RCC 7860 (cell line): ENCODE results near the gene RFC5.
A peak's percentile ranks its signal among the peaks of the same experiment; 100 is the strongest.

ENCODE experiments used
- DNase-seq: peaks from one replicate; pipeline ENCODE4 v3.0.0-alpha.2; 2015; ENCODE audit warnings: low spot score
- FAIRE-seq: peaks from 2 replicates; lab custom pipeline; 2012; peaks lifted over from hg19 to GRCh38; lab: Jason Lieb, UNC

The RFC5 gene

DNA sequence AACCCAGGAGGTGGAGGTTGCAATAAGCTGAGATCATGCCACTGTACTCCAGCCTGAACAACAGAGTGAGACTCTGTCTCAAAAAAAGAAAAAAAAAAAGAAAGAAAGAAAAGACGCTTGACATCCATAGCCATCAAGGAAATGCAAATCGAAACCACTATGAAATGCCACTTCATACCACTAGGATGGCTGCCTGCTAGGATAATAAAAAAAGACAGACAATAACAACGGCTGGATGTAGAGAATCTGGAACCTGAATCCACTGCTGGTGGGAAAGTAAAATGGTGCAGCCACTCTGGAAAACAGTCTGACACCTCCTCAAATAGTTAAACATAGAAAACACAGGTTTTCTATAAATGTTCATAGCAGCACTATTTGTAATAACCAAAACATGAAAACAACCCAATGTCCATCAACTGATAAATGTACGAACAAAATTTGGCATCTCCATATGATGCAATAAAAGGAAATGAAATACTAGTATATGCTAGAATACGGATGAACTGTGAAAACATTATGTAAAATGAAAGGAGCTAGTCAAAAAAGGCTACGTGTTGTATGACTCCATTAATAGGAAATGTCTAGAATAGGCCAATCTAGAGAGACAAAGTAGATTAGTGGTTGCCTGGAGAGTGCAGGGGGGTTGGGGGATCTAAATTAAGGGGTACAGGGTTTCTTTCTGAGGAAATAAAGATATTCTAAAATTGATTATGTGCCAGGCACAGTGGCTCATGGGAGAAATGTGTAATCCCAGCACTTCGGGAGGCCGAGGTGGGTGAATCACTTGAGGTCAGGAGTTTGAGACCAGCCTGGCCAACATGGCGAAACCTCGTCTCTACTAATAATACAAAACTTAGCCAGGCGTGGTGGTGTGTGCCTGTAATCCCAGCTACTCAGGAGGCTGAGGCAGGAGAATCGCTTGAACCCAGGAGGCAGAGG is 34.7 kb downstream of the RFC5 start:
- DNase-seq (no peak), FAIRE-seq (no peak)

DNA sequence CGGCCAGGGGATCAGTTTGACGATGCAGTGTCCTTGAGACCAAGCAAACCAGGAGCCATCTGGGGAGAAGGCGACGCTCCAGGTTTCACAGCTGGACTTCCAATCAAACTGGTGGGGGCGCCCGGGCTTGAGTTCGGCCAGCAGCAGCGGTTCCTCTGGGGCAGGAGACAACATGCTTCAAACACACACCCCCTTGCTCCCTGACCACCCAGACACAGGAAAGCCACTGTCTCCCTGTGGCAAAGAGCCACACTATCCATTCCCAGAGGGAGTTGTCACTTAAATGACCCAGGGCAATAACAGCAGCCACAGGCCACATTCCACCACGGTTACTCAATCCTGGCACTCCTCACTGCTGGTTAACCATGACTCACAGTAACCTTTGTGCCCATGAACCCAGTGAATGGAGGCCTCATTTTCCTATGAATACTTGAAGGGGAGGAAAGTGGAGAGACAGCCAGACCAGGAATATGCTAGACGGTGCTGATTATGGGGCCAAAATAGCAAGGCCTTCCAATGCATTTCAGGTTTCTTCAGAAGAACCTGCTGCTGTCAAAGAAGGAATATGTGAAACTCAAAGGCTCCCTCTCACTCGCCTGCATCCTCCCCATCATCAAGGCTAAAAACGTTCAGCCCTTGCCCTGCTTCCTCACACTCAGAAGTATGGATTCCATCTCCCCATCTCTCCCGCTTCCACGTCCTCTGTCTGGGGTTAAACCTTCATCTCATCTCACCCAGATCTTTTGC is 36.0 kb downstream of the RFC5 start:
- DNase-seq = peak; percentile 97
- peak; percentile 95 for FAIRE-seq

DNA sequence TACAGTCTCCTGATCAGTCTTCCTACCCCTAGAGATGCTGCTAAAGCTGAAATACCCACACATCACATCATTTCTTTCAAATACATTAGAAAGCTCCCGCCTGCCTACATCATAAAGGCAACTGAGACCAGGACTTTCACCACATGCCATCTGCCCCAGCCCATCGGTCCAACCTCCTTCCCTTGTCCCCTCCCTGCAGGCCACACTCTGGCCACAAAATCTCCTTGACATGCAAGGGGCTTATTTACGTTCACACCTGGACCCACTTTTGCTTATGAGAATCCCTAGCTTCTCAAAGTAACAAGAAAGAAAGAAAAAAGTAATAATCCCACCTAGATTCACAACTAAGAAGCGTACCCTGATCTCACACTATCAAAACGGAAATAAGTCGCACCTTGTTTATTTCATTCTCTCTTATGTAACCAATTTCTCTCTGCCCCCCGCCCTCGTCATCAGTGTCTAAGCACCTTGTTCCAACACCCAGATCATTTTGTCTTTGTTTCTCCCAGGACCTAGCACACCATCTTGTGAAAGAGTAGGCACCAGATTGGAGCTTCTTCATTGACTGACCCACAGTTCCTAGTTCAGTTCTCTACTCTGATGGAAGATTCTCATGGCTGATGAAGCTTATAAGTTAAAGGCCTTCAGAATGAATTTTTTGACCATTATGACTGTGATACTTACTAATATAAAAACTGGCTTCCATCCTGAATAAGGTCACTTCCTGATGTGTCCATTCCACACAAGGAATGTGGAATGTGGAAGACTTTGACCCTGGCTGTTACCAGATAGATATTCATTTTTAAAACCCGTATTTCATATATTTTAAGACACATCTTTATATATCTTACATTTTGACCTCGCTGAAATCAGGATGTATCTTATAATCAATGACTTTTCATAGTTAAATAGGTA is 36.8 kb downstream of the RFC5 start:
- FAIRE-seq (no peak), DNase-seq (peak; percentile 46)

DNA sequence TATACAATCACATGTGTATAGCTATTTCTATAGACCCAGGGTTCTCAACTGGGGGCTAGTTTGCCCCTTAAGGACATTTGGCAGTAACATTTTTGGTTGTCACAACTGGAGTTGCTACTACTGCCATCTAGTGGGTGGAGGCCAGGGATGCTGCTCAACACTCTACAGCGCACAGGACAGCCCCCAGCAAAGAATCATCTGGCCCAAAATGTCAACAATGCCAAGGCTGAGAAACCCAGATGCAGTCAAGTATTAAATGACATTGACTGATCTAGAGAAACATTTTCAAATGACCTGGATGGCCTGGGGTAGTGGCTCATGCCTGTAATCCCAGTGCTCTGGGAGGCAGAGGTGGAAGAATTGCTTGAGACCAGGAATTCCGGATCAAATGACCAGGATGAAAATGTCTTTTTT is 38.6 kb downstream of the RFC5 start:
- FAIRE-seq = peak; percentile 88
- DNase-seq = peak; percentile 88

DNA sequence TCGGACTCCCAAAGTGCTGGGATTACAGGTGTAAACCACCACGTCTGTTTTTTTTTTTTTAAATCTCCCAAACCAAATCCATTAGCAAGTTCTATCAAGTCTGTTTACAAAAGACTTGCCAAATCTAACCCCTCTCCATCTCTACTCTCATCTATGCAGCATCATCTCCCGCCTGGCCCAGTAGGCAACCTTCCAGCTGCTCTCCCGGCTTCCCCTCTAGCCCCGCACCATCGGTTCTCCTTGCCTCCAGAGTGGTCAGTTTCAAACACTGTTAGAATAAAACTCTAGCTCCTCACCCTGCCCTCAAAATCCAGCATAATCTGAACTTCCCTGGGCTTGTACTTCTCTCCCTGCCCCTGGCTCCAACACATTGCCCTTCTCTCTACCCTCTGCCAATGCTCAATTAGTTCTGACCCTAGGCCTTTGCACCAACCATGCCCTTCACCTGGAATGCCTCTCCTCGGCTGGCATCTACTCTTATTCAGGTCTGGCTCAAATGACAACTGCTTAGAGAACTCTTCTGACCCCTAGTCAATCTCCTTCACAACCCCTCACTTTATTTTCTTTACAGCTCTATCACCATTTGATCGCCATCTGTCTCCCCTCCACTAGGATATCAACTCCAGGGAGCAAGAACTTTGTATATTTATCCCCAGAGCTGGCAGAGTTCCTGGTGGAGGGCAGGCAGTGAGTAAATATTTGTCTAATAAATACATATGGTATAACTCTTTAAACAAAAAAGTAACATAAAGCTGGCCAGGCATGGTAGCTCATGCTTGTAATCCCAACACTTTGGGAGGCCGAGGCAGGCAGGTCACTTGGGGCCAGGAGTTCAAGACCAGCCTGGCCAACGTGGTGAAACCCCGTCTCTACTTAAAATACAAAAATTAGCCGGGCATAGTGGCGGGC is 39.6 kb downstream of the RFC5 start:
- FAIRE-seq = no peak
- no peak for DNase-seq

DNA sequence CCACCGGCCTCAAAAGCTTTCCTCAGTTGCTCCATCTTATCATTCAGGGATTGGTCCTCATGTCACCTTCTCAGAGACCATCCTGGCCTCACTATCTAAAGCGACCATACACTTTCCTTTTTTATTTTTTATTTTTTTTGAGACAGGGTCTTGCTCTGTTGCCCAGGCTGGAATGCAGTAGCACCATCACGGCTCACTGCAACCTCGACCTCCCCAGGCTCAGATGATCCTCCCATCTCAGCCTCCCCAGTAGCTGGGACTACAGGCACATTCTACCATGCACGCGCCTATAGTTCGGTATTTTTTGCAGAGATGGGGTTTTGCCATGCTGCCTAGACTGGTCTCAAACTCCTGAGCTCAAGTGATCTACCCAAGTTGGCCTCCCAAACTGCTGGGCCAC is 41.7 kb downstream of the RFC5 start:
- no peak for FAIRE-seq
- no peak for DNase-seq

DNA sequence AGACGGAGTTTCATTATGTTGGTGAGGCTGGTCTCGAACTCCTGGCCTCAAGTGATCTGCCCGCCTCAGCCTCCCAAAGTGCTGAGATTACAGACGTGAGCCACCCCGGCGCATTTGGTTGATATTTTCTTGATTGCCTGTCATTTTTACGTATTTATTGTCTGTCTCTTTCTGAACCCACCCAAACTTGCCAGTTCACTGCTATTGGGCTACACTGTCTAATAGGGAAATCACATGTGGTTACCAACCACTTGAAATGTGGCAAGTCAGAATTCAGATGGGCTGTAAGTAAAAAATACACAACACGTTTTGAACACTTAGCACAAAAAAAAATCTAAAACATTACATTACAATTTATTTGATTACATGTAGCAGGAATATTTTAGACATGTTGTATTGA is 42.4 kb downstream of the RFC5 start:
- no peak for DNase-seq
- FAIRE-seq = no peak

DNA sequence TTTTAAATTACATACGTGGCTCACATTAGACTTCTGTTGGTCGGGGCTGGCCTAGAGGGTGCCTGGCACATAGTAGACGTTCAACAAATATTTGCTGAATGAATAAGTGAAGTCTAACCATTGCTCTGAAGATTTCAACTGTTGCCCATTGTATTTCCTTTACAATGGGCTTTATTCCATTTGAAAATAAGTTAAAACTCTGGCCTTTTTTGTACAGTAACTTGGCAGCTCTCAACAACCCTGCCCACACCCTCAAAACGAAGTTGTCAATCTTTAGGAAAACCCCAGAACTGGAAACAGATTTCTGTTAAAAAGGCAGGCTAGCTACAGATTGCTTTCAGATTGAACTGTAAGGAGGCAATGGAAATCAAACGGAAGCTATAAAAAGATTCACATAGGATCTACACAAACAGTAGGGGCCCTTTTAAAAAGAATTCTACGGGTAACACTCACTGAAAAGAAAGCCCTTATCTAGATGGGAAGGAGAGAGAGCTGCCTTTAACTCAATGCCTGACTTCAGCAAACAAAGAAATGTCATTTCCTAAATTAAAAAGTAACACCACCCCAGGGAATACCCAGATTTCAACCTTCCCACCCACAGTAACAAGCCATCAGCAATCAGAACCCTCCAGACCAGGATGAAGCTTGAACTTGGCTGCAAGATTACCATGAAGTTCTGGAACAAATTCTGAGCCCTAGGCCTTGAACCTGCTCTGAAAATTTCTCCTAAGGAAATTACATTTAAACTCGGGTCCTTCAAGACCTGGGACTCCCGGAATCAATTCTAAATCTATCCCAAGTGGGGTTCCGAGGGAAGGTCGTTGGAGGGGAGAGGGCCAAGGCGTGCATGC is 43.1 kb downstream of the RFC5 start:
- peak; percentile 5 for FAIRE-seq
- no peak for DNase-seq

DNA sequence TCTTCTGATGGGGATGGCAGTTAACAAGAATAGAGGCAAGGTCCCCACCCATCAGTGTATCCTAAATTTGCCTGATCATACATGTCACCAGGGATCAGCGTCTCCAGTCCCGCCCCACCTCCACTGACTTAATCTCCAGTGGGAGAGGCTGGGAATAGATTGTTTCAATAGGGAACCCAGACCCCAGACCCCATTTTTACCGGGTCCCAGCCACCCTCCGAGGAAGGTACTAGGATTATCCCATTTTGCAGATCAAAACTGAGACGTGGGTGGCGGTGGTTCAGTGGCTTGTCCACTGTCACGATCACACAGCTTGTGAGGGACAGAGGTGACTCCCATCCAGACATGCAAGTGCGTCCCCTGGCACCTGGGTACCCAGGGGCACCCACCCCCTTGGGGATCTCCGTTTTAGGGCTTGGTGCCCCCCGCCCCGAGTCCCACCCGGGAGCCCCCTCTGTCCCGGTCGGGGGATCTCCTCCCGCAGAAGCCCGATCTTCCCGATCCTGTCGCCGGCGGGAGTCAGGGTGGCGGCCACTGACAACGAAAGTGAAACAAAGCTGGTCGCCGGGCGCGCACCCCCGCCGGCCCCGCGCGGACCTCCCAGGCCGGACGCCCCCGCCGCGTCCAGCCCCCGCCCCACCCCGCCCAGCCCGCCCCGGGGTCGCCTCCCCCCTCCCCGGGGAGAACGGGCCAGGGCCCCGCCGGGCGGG is 44.0 kb downstream of the RFC5 start:
- no peak for DNase-seq
- no peak for FAIRE-seq

DNA sequence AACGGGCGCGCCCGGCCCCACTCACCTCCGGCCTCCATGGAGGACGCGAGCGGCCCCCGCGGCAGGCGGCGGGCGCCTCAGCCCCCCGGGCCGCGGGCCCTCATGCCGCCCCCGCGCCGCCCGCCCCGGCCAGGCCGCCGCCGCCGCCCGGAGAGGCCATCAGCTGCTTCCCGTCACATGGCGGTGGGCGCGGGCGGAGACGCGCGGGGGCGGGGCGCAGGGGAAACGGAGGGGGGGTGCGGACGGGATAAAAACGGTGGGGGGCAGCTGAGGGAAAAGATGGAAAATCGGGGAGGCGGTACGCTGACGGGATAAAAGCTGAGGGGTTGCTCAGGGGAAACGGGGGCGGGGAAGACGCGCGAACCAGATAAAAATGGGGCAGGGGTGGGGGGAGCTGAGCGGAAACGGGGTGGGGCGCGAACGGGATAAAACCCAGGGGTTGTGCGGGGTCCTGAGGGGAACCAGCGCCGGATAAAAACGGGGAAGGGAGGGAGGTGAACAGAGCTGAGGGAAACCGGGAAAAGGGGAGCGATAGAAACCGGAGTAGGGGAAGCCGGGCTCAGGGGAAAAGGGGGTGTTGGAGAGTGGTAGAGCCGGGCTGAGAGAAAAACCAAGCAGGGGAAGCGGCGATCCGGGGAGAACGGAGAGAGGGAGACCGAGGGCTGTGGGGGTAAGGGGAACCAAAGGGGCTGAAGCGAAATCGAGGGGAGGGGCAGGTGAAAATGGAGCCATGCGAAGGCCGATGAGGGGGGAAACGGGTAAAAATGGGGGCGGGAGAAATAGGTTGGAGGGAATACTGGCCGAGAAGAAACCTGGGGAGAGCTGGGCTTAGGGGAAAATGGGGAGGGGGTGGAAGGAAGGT is 44.7 kb downstream of the RFC5 start, which contains the start of gene WSB2:
TSS of gene WSB2 (minus strand) at position 169 of the 862 bp plus-strand sequence. CDS start at position 38, 131 bp downstream.
- no peak for FAIRE-seq
- DNase-seq = no peak

DNA sequence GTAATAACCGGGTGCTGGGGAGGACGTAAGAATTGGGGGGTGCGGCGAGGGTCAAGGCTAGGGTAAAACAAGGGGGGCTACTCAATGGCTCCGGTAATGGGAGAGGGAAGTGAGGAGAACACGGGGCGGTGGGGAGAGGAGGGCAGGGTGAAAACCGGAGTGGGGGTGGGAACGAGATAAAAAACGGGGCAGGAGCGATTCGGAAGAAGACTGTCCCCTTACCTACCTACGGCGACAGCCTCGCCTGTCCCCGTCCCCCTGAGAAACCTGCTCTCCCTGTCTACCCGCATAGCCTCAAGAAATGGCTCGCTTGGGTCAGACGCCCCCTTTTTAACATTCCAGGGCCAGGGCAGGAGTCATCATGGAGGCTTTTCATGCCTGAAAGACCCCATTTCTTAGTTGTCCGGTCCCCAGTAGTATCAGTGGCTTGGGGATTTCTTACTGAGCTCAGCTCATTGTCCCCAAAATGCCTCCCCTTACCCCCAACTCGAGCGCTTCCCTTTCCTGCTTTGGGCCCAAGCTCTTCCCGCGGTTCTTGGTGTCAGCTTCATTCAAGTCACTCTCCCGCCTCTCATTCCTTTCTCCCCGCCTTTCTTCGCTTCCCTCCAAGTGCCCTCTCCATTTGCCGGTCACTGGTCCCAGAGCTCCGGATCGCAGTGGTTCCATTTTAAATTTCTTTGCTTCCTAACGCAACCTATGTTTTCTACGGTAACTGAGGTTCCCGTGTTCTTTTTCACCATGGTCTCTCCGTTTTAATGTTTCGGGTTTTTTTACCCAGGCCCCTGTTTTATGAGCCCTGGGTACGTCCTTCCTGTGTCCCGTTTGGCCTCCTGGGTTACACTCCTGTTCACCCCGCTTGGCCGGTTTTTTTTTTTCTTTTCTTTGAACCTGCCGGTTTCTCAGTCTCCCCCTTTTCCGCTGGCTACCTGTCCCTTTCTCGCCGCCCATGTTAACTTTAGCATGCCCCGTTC is 45.7 kb downstream of the RFC5 start:
- no peak for FAIRE-seq
- no peak for DNase-seq

DNA sequence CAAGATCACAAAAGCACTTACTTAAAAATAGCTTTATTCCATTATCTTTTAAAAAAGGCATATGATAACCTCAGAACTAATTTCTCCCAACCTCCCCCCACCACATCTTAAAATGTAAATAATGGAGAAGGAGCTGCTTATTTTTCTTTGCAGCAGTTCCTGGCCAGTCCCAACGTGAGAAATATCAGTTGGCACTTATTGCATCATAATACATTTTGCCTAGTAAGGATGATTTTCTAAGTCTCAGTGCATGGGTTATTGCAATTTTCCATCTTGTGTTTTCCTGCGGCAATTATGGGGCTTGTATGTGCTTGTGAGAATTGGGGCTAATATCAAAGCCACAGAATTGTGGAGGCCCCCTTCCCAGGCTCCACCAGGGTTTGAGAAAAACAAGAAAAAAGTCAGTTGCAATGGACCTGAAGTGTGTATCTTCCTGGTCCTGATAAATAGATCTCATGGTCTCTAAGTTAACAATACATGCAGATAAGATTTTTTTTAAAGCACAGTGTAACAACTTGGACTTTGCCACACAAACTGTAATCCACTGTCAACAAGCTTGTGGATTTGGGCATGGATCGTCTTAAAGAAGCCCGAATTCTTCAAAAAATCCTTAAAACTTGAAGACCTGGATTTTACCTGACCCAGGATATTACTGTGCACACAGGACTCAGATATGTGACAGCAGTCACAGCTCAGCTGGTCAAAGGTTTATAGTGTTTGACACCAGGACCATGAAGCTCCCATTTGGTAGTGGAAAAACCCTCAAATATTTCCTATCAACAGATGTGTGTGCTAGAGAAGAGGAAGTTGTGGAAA is 47.3 kb downstream of the RFC5 start:
- DNase-seq (no peak), FAIRE-seq (no peak)

DNA sequence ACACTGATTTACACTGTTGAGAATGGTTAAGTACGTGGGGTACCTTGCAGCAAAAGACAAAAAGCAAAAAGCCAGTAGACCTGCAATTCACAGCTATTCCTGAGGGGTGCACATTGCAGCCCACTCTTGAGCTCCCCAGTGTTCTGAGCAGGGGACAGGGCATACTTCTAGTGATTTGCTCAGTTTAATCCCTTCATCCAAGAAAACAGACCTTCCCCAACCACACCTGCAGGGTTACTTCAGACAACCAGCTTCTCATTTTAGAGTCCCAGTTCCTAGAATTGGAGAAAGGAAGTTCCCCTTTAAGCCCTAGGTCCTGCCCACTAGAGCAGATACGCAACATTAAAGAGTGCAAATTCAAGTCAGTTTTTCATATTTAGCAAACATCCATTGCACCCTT is 48.1 kb downstream of the RFC5 start:
- no peak for FAIRE-seq
- no peak for DNase-seq

DNA sequence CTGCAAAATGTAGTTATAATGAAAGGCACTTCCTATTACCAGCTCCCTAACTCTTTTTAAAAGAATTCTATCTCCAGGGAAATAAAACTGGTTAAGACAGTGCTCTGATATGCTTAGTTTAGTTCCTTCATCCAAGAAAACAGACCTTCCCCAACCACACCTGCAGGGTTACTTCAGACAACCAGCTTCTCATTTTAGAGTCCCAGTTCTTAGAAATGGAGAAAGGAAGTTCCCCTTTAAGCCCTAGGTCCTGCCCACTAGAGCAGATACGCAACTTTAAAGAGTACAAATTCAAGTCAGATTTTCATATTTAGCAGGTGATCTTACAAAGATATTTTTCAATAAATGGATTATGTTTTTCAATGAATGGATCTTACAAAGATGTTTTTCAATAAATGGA is 48.9 kb downstream of the RFC5 start:
- no peak for DNase-seq
- no peak for FAIRE-seq

DNA sequence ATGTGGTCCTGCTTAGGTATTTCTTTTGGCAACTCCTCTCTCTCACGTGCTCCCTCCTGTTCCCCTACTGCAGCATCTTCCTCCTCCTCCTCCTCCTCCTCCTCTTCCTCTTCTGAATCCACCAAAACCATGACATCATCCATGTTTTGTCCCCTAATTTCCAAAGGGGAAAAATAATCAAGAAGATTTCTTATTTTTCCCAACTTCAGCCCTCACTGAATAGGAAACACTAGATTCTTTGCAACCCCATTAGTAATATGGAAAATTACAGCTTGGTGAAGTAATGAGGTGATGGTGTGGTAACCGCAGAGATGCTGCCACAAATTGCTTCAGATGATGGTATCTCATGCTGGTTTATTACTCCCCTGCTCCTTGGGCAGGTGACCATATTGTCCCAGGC is 51.9 kb downstream of the RFC5 start:
- FAIRE-seq (no peak), DNase-seq (no peak)
